HG03196 (cell line): ENCODE measurements around the gene CD93.

Experiments used
- ATAC-seq: cut with Tn5 transposase; IDR thresholded peaks from one replicate; pipeline ENCODE4 v1.9.1; 2021; ENCODE audit not compliant: unreplicated experiment

The CD93 gene

GRCh38 chr20:23084282-23084844, 1.8 kb downstream of the CD93 start:
- ATAC-seq = no peak

- ATAC-seq = no peak
Observed at GRCh38 chr20:23083553-23084220, 2.4 kb downstream of the CD93 start.

GRCh38 chr20:23082846-23083552, 3.1 kb downstream of the CD93 start:
- ATAC-seq = no peak

- no peak for ATAC-seq
Observed at GRCh38 chr20:23081263-23081819, 4.8 kb downstream of the CD93 start.

- ATAC-seq = no peak
Observed at GRCh38 chr20:23080521-23080920, 5.6 kb downstream of the CD93 start.

- no peak for ATAC-seq
Observed at GRCh38 chr20:23079926-23080325, 6.2 kb downstream of the CD93 start.

GRCh38 chr20:23079016-23079351, 7.1 kb downstream of the CD93 start:
- ATAC-seq = no peak

GRCh38 chr20:23078351-23079015, 7.6 kb downstream of the CD93 start:
- ATAC-seq = no peak

- no peak for ATAC-seq
Observed at GRCh38 chr20:23077277-23077676, 8.8 kb downstream of the CD93 start.

GRCh38 chr20:23074052-23074451, 12.1 kb downstream of the CD93 start:
- ATAC-seq = no peak

GRCh38 chr20:23072892-23073586, 13.1 kb downstream of the CD93 start:
- ATAC-seq = no peak

GRCh38 chr20:23071996-23072395, 14.1 kb downstream of the CD93 start:
- ATAC-seq = no peak

- ATAC-seq = no peak
Observed at GRCh38 chr20:23071398-23071797, 14.7 kb downstream of the CD93 start.

- no peak for ATAC-seq
Observed at GRCh38 chr20:23069108-23069507, 17.0 kb downstream of the CD93 start.

GRCh38 chr20:23068283-23068682, 17.8 kb downstream of the CD93 start:
- ATAC-seq = no peak

- no peak for ATAC-seq
Observed at GRCh38 chr20:23066772-23067171, 19.4 kb downstream of the CD93 start.

- ATAC-seq = no peak
Observed at GRCh38 chr20:23065266-23066201, 20.6 kb downstream of the CD93 start.

GRCh38 chr20:23063581-23063980, 22.5 kb downstream of the CD93 start:
- no peak for ATAC-seq

GRCh38 chr20:23063168-23063567, 23.0 kb downstream of the CD93 start:
- ATAC-seq = no peak

GRCh38 chr20:23062632-23063031, 23.5 kb downstream of the CD93 start:
- ATAC-seq = no peak
